RWPE2 (cell line): ENCODE results near the gene PIWIL4.

Experiments used
- ATAC-seq: fragments of 200-7000 bp; cut with Tn5 transposase; 3 replicates; pipeline ENCODE4 v1.9.1; 2021; ENCODE audit warnings: low read depth
- DNase-seq: peaks from one replicate; pipeline ENCODE4 v3.0.0-alpha.2; 2020; ENCODE audit warnings: low spot score
- H3K27ac ChIP-seq: fragments of 450-650 bp; 2 replicates; pipeline ENCODE4 v1.5.1; 2017; ENCODE audit warnings: mild to moderate bottlenecking; ENCODE audit not compliant: poor library complexity, severe bottlenecking
- H3K27me3 ChIP-seq: fragments of 250-450 bp; sonication (Bioruptor Pico); 2 replicates; pipeline ENCODE4 v1.5.1; 2021; ENCODE audit warnings: mild to moderate bottlenecking, moderate library complexity; ENCODE audit not compliant: insufficient read depth, poor library complexity, severe bottlenecking
- H3K36me3 ChIP-seq: fragments of 250-450 bp; sonication (Bioruptor Pico); 2 replicates; pipeline ENCODE4 v1.5.1; 2020; ENCODE audit warnings: low read depth, mild to moderate bottlenecking, moderate library complexity
- H3K4me1 ChIP-seq: fragments of 250-450 bp; sonication (Bioruptor Pico); 2 replicates; pipeline ENCODE4 v1.5.1; 2021; ENCODE audit warnings: mild to moderate bottlenecking, moderate library complexity; ENCODE audit not compliant: insufficient read depth, poor library complexity, severe bottlenecking
- H3K4me3 ChIP-seq: fragments of 250-450 bp; sonication (Bioruptor Pico); 2 replicates; pipeline ENCODE4 v1.5.1; 2021; ENCODE audit warnings: mild to moderate bottlenecking, moderate library complexity; ENCODE audit not compliant: severe bottlenecking
- H3K9me3 ChIP-seq: fragments of 250-450 bp; sonication (Bioruptor Pico); 2 replicates; pipeline ENCODE4 v1.5.1; 2021; ENCODE audit warnings: mild to moderate bottlenecking, moderate library complexity; ENCODE audit not compliant: severe bottlenecking
- TF ChIP-seq, protein P1 (sequence below): fragments of 450-650 bp; IDR thresholded peaks from one replicate; pipeline ENCODE4 v1.5.1; 2017; ENCODE audit warnings: mild to moderate bottlenecking, moderate library complexity; ENCODE audit not compliant: poor library complexity, severe bottlenecking

The PIWIL4 gene

DNA sequence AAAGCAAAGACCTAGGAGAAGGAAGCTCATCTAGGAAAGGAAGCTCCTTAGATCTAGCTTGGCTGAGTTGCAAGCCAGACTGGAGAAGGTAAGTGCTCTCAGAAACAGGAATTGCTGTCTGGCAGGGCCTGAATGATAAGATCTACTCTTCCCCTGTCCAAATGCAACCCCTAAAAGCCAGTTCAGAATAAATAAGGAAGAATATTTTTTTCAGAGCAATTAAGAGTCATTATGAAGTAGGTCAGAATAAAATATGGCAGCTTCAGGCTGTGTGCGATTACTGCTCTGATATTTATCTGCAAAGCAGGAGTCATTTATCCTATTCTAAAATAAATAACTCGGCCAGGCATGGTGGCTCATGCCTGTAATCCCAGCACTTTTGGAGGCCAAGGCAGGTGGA, 82.1 kb downstream of the PIWIL4 start:
- no peaks in the 10 kb centered on the region for H3K9me3 ChIP-seq
- DNase-seq: no peak
- ATAC-seq: no peak
- H3K27ac ChIP-seq: no peak overlapping the region
- H3K4me1 ChIP-seq: no peaks in the 10 kb centered on the region
- no peaks in the 10 kb centered on the region for H3K36me3 ChIP-seq
- no peak overlapping the region for H3K4me3 ChIP-seq
- H3K27me3 ChIP-seq: no peaks in the 10 kb centered on the region
- TF ChIP-seq, protein P1, sequence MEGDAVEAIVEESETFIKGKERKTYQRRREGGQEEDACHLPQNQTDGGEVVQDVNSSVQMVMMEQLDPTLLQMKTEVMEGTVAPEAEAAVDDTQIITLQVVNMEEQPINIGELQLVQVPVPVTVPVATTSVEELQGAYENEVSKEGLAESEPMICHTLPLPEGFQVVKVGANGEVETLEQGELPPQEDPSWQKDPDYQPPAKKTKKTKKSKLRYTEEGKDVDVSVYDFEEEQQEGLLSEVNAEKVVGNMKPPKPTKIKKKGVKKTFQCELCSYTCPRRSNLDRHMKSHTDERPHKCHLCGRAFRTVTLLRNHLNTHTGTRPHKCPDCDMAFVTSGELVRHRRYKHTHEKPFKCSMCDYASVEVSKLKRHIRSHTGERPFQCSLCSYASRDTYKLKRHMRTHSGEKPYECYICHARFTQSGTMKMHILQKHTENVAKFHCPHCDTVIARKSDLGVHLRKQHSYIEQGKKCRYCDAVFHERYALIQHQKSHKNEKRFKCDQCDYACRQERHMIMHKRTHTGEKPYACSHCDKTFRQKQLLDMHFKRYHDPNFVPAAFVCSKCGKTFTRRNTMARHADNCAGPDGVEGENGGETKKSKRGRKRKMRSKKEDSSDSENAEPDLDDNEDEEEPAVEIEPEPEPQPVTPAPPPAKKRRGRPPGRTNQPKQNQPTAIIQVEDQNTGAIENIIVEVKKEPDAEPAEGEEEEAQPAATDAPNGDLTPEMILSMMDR: no peak

DNA sequence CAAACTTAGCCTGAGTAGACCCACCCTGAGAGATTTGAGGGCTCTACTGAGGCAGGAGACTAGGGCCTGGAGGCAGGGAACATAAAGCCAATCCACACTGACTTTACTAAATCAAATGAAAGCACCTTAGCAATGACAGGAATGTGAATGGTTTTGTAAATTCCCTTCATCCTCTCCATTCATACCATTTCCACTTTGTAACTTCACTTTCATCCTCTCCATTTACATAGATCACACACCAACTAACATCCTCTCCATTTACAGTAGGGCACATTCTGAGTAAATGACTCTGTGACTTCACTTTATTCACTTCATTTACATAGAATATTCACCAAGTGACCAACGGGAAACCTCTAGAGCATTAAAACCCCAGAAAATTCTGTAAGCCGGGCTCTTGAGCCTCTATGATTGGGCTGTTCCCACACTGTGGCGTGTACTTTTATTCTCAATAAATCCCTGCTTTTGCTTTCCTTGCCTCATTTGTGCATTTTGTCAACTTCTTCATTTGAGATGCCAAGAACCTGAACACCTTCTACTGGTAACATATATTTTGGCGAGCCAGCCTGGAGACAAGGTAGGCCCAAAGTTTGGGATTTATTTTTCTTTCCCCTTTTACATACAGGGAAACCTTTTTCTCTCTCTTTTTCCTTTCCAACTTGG, 82.9 kb downstream of the PIWIL4 start:
- H3K9me3 ChIP-seq: no peaks in the 10 kb centered on the region
- no peak for DNase-seq
- no peak for ATAC-seq
- TF ChIP-seq, protein P1: no peak
- no peak overlapping the region for H3K27ac ChIP-seq
- H3K27me3 ChIP-seq: no peaks in the 10 kb centered on the region
- no peaks in the 10 kb centered on the region for H3K36me3 ChIP-seq
- H3K4me3 ChIP-seq: no peak overlapping the region
- no peaks in the 10 kb centered on the region for H3K4me1 ChIP-seq

- TF ChIP-seq, protein P1: no peak
- Histone ChIP-seq H3K36me3 (no peaks in the 10 kb centered on the region), H3K27me3 (no peaks in the 10 kb centered on the region), H3K4me3 (no peak overlapping the region), H3K27ac (no peak overlapping the region), H3K4me1 (no peaks in the 10 kb centered on the region), H3K9me3 (no peaks in the 10 kb centered on the region)
- DNase-seq: no peak
- ATAC-seq: no peak
These were observed 83.6 kb downstream of the PIWIL4 start for GRCh38 chr11:94650756-94651155.

GRCh38 chr11:94652735-94653284, 85.6 kb downstream of the PIWIL4 start:
- Histone ChIP-seq H3K36me3 (no peaks in the 10 kb centered on the region), H3K27me3 (no peaks in the 10 kb centered on the region), H3K4me1 (no peaks in the 10 kb centered on the region), H3K9me3 (no peaks in the 10 kb centered on the region), H3K4me3 (no peak overlapping the region), H3K27ac (no peak overlapping the region)
- ATAC-seq: no peak
- no peak for DNase-seq
- TF ChIP-seq, protein P1: no peak

DNA sequence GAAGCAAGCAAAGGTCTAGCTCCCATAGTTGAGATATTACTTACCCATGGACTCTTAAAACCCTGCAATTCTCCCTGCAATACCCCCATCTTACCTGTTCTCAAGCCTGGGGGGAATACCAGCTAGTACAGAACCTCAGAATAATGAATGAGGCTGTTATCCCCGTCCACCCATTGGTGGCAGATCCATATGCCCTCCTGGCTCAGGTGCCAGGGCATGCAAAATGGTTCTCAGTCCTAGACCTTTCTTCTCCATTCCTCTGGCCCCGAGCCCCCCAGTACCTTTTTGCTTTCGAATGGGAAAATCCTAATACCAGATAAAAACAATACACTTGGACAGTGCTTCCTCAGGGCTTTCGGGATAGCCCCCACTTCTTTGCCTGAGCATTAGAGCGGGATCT, 86.4 kb downstream of the PIWIL4 start:
- H3K4me3 ChIP-seq: no peak overlapping the region
- H3K36me3 ChIP-seq: no peaks in the 10 kb centered on the region
- no peaks in the 10 kb centered on the region for H3K9me3 ChIP-seq
- DNase-seq (no peak), ATAC-seq (no peak)
- H3K27me3 ChIP-seq: no peaks in the 10 kb centered on the region
- TF ChIP-seq, protein P1: no peak
- no peaks in the 10 kb centered on the region for H3K4me1 ChIP-seq
- no peak overlapping the region for H3K27ac ChIP-seq
